HL-60 (cell line): ENCODE results near the gene CPLX3.

Experiments used
- POLR2AphosphoS5 ChIP-seq: IDR thresholded peaks from 2 replicates; pipeline ENCODE4 v1.6.1; 2012; ENCODE audit warnings: low read depth
- SPI1 ChIP-seq: IDR thresholded peaks from 2 replicates; pipeline ENCODE4 v1.6.1; 2012; ENCODE audit warnings: low read depth, mild to moderate bottlenecking, borderline replicate concordance
- TF ChIP-seq, protein P1 (sequence below): IDR thresholded peaks from 2 replicates; pipeline ENCODE4 v1.6.1; 2012; ENCODE audit warnings: low read depth; ENCODE audit not compliant: insufficient replicate concordance
- TF ChIP-seq, protein P2 (sequence below): IDR thresholded peaks from one replicate; pipeline ENCODE4 v1.5.1; 2011; ENCODE audit warnings: low read length, control low read depth, inconsistent platforms; ENCODE audit not compliant: insufficient read depth

DNA sequence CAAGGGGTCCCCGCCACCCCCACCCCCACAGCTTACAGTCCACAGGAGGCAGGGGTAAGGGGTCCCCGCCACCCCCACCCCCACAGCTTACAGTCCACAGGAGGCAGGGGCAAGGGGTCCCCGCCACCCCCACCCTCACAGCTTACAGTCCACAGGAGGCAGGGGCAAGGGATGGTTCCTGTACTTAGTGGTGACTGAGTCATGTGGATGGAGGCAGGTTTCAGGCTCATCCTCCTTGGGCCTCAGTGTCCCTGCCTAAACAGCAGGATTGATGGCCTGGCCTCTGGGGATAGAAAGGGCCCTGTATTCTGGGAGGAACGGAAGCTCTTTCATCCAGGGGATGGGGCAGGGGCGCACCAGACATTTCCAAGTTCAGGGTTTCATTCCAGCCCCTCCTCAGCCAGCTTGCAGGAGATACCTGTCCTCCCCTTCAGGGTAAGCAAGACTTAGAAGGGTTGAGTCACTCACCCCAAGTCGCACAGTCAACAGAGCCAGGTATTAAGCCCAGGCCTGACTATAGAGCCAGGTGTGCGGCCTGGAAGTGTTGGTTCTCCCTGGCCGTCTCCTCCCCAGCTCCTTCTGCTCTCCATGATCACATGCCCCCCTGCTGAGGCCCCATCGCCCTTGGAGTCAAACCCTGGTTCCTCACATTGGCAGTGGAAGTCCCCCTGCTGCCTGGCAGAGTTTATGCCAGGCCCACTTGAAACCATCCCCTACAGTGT, 32.0 kb upstream of the CPLX3 start:
- TF ChIP-seq, protein P1, sequence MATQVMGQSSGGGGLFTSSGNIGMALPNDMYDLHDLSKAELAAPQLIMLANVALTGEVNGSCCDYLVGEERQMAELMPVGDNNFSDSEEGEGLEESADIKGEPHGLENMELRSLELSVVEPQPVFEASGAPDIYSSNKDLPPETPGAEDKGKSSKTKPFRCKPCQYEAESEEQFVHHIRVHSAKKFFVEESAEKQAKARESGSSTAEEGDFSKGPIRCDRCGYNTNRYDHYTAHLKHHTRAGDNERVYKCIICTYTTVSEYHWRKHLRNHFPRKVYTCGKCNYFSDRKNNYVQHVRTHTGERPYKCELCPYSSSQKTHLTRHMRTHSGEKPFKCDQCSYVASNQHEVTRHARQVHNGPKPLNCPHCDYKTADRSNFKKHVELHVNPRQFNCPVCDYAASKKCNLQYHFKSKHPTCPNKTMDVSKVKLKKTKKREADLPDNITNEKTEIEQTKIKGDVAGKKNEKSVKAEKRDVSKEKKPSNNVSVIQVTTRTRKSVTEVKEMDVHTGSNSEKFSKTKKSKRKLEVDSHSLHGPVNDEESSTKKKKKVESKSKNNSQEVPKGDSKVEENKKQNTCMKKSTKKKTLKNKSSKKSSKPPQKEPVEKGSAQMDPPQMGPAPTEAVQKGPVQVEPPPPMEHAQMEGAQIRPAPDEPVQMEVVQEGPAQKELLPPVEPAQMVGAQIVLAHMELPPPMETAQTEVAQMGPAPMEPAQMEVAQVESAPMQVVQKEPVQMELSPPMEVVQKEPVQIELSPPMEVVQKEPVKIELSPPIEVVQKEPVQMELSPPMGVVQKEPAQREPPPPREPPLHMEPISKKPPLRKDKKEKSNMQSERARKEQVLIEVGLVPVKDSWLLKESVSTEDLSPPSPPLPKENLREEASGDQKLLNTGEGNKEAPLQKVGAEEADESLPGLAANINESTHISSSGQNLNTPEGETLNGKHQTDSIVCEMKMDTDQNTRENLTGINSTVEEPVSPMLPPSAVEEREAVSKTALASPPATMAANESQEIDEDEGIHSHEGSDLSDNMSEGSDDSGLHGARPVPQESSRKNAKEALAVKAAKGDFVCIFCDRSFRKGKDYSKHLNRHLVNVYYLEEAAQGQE = no peak
- TF ChIP-seq, protein P2, sequence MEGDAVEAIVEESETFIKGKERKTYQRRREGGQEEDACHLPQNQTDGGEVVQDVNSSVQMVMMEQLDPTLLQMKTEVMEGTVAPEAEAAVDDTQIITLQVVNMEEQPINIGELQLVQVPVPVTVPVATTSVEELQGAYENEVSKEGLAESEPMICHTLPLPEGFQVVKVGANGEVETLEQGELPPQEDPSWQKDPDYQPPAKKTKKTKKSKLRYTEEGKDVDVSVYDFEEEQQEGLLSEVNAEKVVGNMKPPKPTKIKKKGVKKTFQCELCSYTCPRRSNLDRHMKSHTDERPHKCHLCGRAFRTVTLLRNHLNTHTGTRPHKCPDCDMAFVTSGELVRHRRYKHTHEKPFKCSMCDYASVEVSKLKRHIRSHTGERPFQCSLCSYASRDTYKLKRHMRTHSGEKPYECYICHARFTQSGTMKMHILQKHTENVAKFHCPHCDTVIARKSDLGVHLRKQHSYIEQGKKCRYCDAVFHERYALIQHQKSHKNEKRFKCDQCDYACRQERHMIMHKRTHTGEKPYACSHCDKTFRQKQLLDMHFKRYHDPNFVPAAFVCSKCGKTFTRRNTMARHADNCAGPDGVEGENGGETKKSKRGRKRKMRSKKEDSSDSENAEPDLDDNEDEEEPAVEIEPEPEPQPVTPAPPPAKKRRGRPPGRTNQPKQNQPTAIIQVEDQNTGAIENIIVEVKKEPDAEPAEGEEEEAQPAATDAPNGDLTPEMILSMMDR = no peak
- TF ChIP-seq SPI1 (no peak), POLR2AphosphoS5 (no peak)
